COR-L47 (cell line): ENCODE measurements around the gene CLTRN.
"Not testable (repeated sequence)": the region's sequence is repeated elsewhere in the genome, so short reads cannot be mapped to it uniquely, and the experiment has no call there.

ENCODE experiments used
- DNase-seq: peaks from one replicate; lab custom pipeline; 2025; lab: John Stamatoyannopoulos, UW

Gene CLTRN

DNA sequence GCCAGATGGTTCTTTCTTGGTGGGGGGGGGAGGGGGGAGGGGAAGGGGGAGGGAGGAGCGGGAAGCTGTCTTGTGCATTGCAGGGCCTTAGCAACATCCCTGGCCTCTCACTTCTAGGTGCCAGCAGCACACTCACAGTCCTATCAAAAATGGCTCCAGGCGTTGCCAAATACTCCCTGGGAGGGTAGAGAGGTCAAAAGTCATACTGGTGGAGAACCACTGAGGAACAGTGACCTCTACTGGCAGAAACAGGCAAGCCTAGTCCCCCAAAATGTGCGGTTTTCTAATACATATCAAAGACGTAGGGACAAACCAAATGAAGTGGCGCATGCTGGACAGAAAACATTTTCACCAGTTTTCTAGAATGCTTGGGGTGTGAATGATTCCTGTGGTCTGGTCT lies 17.1 kb downstream of the CLTRN start:
- not testable (repeated sequence) for DNase-seq

DNA sequence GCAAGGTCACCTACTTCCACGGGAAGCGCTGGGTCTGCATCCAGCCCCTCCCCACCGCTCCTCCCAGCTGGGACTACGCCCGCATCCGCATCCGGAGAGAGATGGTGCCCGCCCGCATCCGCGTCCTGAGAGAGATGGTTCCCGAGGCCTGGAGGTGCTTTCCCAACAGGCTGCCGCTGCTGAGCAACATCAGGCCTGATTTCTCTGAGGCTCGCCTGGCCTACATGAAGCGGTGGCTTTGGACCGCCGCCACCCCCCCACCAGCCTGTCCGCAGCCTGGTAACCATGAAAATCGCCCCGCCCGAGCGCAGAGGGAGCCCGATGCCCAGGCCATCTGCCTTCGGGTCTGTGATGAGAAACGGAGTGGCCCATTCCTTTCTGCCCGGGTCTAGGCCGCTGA lies 18.1 kb downstream of the CLTRN start:
- DNase-seq: no peak

DNA sequence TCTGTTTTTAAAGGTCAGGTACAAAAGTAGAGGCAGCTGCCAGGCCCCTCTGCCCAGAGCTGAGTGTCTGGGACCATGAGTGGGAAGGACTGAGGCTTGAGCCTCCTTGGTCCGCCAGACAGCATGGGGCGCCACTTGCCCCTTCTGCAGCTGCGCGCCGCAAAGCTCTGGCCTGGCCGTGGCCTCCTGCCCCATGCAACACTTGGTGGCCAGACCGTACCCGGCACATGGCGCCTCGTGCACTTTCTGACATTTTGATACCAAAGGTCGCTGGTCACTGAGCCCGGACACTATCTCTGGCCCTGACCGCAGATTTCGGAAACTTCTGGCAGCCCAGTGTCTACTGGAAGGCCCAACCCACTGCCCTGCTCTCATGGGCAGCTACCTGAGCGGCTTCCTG lies 18.6 kb downstream of the CLTRN start:
- no peak for DNase-seq

DNA sequence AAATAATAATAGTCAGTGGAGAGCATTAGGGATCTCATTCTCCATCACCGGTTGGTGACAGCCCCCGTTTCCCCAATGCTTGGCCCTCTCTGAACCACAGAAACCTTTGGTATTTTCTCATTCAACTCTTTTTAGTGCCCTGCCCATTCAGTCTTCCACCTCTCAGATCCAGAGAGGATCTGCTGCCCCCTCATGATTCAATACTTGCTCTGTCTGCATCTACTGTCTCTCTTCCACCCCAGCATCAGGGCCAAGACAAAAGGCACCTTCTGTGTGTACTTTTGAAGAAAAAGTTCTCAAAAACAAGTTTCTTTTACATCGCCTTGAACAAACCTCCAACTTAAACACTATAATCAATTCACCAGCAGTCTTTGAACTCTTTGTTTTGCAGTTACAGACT lies 19.3 kb downstream of the CLTRN start:
- DNase-seq: no peak

DNA sequence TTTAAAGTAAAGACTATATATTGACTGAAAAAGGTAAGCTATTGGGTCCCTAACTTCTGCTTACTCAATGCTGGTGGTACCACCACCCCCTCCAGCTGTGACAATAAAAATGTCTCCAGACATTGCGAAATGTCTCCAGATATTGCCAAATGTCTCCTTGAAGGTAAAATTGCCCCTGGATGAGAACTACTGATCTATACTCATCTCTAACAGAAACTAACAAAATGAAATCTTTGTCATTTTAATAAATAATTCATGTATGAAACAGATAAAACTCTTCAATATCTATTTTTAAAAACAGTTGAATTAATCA lies 20.1 kb downstream of the CLTRN start:
- DNase-seq: no peak

DNA sequence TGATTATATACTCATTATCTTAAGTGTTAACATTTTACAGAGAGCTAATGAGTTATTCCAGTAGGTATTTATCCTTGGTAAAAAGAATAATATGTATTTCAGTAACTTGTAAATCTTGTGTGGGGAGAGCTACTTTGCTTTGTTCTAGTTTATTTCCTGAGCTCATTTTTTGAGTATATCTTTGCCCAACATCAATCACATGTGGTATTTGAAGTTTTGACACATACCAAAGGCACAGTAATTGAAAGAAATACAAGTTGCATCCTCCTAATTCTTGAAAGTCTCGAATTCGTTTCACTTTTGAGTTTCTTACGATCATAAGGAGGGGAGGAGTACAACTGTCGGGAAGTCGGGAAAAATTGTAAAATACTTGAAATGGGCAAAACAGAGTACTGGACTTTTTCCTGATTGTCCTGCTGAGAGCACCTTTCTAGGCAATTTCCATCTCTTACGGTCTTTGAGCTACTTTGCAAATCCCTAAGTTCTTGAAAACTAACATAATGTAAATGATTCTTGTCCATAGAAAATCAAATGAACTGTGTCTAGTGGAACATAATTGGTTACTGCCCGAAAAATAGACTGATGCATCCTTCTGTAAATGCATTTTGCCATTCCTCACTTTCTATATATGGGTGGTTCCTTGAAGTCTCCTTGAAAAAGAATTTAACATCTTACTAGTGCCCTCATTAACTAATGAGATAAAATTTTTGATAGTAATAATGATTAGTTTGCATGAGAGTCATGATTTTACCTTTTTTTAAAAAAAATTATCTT lies 20.6 kb downstream of the CLTRN start:
- DNase-seq: no peak

DNA sequence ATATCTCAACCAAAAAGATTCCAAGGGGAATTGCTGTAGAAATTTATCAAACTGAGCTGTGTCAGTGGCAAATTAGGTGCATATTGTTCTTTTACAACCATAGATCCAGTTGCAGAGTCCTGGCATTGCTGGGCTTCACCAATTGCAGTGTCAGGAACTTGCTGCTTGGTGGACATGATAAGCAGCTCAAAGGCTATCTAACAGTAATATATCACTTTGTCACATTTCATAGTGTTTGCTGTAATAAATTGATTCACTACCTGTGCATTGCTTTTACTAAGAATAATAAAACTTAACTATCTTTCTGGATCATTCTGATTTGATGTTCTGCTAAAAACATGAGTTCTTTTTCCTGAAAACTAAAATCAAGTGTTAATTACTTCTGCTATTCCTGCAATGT lies 33.0 kb downstream of the CLTRN start:
- no peak for DNase-seq

DNA sequence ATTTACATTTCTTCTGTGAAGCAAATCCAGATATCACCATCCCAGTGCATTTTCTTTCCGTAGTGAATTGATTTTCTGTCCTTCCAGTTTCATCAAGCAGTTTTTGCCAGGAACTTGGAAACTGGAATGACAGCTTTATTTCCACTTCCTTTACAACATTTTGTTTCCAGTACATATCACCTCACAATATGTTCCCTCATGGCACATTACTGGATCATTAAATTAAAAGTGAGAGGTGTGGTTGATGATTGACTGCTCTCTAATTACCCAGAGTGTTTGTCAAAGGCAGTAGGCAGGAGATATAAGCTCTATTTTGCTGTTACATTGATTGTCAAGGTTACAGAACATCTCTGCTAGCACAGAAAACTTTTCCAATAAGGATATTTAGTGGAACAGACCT lies 41.6 kb downstream of the CLTRN start:
- no peak for DNase-seq

DNA sequence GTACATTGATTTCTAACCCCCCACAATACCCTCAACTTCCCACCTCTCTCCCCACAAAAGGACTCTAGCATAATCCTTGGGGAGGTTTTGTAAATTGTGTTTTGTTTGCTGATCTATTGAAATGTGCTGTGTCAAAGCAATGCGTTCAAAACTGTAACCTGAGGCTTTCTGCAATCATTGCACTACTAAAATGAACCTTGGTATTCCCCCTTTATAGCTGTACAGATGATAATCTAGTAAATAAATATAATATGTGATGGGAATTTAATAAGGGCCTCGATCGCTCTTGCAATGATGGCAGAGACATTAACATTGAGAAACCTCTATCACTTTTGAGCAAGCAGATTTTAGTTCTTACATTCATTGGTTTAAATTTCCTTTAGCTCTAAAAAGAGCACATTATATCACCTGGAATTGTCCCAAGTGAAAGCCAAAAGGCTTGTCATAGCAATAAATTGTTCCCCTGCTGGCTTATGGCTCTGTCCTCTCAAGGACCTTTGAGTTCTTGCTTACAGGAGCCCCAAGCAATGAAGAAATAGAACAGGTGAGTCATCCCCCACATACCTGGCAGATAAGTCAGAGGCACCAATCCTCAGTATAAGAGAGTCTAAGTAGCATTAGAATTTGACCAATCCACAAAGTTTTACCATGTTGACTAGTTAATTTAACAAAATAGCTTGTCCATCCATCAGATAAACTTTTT lies 45.4 kb downstream of the CLTRN start:
- DNase-seq: no peak

DNA sequence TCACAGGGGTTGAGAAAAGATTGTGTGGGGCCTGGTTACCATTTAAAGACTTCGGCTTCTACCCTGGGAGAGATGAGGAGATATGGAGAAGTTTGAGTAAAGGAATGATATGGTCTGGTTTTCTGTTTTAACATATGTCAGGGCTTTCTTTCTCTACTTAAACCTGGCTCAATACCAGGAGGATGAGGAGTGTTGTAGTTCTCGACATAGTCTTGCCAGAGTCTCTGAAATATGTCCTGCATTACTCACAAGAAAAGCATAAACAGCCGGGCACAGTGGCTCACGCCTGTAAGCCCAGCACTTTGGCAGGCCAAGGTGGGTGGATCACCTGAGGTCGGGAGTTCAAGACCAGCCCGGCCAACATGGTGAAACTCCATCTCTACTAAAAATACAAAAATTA lies 47.5 kb downstream of the CLTRN start:
- DNase-seq: no peak

DNA sequence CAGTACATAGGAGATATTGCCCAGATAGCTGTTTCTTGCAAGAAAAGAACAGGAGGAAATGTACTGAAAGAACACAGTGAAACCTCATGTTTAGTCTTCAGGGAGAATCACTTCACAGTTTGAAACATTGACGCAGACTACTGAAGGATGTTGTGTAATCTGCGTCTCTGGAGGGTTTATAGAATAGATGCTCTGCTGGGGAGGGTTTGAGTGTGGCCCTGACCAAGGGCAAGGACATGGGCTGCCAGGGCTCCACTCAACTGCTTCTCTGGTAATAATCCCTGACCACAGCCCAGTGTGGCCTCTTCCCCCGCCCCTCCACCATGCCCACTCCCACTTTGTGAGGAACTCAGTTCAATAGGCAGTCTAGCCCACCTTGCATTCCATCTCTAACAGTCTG lies 48.1 kb downstream of the CLTRN start:
- DNase-seq: no peak

DNA sequence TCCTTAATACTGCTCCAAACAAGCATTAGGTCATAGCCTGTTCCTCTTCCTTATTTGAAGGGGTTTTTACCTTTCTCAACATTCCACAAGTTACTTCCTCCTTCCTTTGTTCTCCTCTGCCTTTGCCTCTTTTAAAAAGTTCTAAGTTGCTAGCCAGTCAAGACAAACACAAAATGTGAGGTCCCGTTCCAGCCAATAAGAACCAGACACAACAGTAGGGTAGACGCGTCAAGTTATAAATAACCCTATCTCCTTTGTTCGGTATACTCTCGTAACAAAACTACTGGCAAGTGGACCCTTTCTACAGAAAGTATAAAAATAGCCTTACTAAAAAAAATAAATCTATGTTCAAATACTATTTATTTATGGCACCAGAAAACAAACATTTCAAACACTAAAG lies 57.5 kb downstream of the CLTRN start:
- DNase-seq: no peak

DNA sequence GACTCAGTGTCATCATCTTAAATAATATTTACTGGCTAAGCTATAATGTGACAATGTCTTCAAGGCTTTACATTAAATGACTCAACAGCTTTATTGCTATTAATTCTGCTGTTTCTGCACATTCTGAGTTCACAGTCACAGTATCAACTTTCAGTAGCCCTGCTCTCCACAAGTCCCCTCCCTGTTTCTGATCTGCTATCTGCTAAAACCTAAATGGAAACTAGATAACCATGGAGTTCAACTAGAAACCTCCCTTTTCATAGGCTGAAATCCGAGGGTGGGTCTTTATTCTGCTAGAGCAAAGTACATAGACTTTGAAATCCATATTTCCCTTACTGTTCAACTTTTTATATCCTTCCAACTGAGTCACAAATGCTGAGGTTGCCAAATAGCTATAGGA lies 58.5 kb downstream of the CLTRN start:
- no peak for DNase-seq

DNA sequence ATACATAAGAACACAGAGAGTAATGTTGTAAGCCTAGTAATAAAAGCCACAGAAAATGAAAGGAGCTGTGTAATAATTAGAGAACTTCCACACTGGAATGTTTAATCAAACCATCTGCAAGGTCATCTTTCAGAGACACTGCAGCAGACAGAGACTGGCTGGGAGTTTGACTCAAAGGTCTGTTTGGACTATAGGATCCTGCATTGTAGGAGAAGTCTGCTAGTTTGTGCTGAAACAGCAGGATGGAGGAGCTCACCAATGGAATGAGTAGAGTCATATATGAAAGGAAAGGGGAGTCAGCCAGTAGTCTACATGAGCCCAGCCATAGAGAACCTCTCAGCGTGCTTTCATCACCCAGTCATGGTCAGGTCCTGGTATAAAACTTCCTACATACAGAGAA lies 59.4 kb downstream of the CLTRN start:
- DNase-seq: no peak

DNA sequence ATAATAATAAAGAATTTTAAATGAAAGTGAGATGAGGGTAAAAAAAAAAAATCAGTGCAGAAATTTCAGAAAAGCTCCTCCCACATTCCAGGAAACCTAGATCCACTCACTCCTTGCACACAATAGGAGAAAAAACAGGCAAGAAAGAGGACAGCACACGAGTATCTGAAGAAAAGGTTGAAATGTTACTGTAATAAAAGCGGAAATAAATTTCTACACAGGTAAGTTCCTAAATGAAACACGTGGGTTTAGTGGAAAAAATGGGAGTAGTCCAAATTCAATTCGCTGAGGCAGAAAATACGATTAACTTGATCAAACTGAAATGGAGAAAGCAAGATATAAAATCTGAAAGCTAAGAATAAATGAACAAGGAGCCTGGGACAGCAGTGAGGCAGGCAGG lies 61.8 kb downstream of the CLTRN start:
- no peak for DNase-seq

DNA sequence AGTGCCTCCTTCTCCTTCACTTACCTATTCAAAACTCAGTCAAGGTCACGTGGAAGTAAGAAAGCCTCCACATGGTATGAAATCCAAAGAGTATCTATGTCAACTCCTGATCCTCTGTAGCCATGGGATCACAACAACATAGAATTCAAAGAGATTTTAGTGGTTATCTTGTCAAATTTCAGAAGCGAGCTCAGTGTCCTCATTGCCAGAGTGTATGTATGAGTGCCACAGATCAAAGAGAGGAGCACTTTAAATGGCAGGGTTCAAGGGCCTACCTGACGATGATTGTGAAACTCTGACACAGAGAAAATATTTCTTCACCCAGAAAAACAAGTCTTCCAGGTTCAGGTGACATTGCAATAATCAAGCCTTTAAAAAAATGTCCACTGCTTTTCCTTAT lies 62.7 kb downstream of the CLTRN start:
- DNase-seq: no peak

DNA sequence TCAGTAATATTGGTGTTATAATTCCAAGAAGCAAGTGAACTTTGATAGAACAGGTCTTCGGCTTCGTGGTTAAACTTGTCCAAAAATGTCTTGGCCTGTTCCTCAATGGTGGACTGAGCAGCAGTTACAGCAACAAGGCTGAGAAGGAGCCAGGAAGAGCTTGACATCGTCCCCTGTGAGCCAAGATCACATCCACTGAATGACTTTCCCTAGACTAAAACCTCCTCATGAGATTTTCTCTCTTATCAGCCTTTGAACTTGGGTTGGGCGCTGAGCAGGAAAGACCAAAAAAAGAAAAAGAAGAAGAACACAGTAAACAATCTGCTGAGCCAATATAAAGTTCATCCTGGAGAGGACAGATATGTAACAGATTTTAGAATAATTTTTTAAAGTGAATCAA lies 63.9 kb downstream of the CLTRN start, which contains the start of gene ACE2:
TSS of gene ACE2 (minus strand) at position 216 of the 400 bp plus-strand sequence. CDS start at position 167, 49 bp downstream.
- no peak for DNase-seq

DNA sequence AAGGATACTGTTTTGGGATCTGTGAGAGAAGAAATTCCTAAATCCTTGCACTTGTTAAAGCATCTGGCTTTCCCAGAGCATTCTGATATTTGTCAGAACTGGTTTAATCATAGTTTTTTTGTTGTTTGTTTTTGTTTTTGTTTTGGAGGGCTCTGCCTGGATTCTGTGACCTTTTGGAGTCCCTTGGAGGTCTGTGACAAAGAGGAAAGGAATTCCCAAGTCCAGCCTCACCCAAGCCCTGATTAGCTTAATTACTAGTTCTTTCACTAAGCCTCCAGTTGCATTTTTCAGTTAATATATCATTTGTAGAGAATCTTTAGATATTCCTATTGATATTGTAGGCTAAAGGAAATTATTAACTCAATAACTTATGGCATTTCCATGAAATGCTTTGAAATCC lies 64.6 kb downstream of the CLTRN start:
- no peak for DNase-seq

DNA sequence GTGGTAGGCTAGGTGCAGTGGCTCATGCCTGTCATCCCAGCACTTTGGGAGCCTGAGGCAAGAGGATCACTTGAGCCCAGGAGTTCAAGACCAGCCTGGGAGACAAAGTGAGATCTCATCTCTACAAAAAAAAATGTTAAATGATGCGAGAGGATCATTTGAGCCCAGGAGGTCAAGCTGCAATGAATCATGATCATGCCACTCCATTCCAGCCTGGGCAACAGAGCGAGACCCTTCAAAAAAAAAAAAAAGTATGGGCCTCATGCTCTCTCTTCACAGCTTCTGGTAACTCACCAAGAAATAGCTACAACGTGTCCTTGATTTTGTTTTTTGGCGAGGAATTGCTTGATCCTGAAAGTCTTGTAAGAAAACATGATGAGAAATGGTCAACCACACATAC lies 65.1 kb downstream of the CLTRN start:
- DNase-seq: no peak

DNA sequence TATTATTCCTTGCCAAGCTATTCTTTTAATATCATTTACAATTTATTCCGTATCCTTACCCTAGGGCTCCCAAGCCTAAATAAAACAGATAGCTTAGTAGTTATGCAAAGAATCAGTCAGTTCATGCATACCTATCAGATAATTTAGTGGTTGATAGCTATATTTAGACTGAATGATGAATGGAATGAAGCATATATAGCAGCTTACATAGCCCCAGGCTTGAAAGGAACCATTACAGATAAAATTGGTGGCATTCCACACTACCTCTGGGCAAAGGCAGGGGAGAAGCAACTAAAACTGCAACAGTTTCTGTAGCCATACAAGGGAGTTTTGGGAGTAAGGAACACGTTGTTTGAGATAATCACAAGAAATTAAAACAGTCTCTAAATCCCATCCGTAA lies 66.6 kb downstream of the CLTRN start:
- no peak for DNase-seq

DNA sequence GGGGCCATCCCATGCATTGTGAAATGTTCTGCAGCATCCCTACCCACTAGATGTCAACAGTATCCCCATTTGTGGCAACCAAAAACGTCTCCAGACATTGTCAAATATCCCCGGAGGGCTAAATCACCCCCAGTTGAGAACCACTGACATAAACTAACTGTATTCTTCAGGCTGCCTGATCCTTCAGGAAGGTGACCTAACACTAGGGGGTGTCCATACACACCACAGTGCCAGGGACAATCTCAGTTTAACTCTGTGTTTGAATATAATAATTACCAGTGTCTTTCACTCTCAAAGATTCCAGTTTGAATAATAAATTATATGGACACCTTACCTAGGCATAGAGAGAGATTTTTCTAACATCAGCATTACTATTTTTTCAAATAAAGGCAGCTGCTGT lies 70.2 kb downstream of the CLTRN start:
- no peak for DNase-seq

DNA sequence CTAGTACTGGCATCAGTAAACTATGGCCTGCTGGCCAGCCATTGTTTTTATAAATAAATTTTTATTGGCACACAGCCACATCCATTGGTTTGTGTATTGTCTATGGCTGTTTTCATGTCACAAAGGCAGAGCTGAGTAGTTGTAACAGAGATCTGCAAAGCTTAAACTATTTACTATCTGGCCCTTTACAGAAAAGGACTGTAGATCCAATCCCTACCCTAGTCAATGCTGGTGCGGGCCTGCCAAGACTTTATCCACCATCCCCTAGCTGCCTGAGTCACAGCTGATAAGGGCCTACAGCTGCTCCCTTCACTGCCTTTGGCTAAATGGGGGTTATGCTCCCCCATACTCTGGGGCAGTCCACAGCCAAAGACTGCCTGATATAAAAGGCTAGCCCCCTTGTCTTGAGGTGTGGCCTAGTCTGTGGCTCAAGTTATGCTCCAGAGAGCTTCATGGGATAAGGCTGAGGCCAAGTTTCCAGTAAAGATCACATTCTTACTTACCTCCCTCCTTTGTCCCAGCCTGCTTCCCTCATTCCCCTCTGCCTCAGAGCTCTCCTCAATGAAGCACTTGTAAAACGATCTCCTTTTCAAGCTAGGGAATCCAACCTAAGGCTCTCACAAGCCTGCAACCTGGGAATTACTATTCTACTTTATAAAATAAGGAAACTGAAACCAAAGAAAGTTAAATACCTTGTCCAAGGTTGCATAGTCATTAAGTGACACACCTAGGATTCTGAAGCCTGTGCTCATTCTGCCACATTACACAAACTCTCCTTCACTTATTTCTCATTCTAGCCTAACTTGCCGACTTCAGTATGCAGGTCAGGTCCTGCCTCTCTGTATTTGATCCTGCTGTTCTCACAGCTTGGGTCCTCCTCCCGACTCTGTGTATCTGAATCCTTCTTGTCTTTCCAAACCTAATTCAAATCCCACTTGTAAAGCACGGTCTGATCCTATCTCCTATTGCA lies 84.5 kb downstream of the CLTRN start:
- DNase-seq: peak; percentile 19
